Muscle layer of duodenum (tissue), 2 donors: ENCODE data around the gene ORAI1.
"Not testable (repeated sequence)": the region's sequence is repeated elsewhere in the genome, so short reads cannot be mapped to it uniquely, and the experiment has no call there.

Source experiments
- H3K27ac ChIP-seq: one replicate; pipeline ENCODE4 v1.7.0; 2013; ENCODE audit warnings: mild to moderate bottlenecking, low read length
- H3K27me3 ChIP-seq: one replicate; pipeline ENCODE4 v1.7.0; 2013; ENCODE audit warnings: low read depth, mild to moderate bottlenecking, control low read depth, low read length
- H3K36me3 ChIP-seq, 2 donors: one replicate each; pipeline ENCODE4 v1.7.0; 2013; ENCODE audit warnings: low read length in 2 of 2, control low read depth in 1 of 2, mild to moderate bottlenecking in 1 of 2; ENCODE audit not compliant: insufficient read depth in 2 of 2, control insufficient read depth in 1 of 2
- H3K4me1 ChIP-seq, 2 donors: one replicate each; pipeline ENCODE4 v1.7.0; 2013; ENCODE audit warnings: low read length in 2 of 2, mild to moderate bottlenecking in 2 of 2, control low read depth in 1 of 2, moderate library complexity in 1 of 2; ENCODE audit not compliant: insufficient read depth in 2 of 2, control insufficient read depth in 1 of 2
- H3K4me3 ChIP-seq, 2 donors: one replicate each; pipeline ENCODE4 v1.7.0; 2013; ENCODE audit warnings: low read length in 2 of 2, low read depth in 1 of 2, mild to moderate bottlenecking in 1 of 2
- H3K9me3 ChIP-seq, 2 donors: one replicate each; pipeline ENCODE4 v1.7.0; 2013; ENCODE audit warnings: low read length in 2 of 2, control low read depth in 1 of 2, mild to moderate bottlenecking in 1 of 2; ENCODE audit not compliant: control insufficient read depth in 1 of 2
- donor health status: healthy.

ORAI1 gene

GRCh38 chr12:121652767-121653497, 26.6 kb downstream of the ORAI1 start:
- Histone ChIP-seq H3K36me3 (no peaks in the 10 kb centered on the region), H3K4me1 (no peaks in the 10 kb centered on the region), H3K27ac (no peak overlapping the region), H3K4me3 (no peak overlapping the region), H3K27me3 (no peaks in the 10 kb centered on the region), H3K9me3 (no peaks in the 10 kb centered on the region)

DNA sequence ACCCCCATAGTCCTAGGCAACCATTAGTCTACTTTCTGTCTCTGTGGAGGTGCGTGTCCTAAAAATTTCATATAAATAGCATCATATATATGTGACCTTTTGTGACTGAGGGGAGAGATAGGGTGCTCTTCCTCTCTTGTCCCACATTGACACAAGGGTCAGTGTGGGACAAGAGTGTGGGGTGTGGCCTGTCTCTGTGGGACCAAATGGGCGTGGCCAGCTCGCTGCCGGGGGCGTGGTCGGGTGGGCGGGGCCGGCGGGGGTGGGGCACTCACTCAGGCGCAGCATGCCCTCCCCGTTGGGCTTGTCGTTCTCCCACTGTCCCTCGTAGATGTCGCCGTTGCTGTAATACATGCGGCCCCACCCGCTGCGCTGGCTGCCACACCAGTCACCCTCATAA, 27.7 kb downstream of the ORAI1 start:
- Histone ChIP-seq H3K4me3 (no peak overlapping the region), H3K36me3 (no peaks in the 10 kb centered on the region), H3K27me3 (no peaks in the 10 kb centered on the region), H3K27ac (no peak overlapping the region), H3K9me3 (no peaks in the 10 kb centered on the region), H3K4me1 (no peaks in the 10 kb centered on the region)

DNA sequence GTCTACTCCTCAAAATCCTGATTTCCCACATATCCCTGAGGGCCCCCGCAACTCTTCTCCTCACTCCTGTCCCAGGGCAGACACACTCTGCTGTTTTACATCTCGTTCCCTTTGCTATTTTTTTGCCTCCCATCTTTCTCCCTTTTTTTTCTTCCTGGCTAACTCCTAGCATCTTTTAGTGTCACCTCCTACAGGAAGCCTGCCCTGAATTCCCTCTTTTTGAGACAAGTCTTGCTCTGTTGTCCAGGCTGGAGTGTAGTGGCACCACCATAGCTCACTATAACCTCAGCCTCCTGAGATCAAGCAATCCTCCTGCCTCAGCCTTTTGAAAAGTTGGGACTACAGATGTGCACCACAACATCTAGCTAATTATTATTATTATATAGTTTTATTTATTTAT, 29.8 kb downstream of the ORAI1 start:
- Histone ChIP-seq H3K4me1 (no peaks in the 10 kb centered on the region), H3K27ac (no peak overlapping the region), H3K4me3 (no peak overlapping the region)

DNA sequence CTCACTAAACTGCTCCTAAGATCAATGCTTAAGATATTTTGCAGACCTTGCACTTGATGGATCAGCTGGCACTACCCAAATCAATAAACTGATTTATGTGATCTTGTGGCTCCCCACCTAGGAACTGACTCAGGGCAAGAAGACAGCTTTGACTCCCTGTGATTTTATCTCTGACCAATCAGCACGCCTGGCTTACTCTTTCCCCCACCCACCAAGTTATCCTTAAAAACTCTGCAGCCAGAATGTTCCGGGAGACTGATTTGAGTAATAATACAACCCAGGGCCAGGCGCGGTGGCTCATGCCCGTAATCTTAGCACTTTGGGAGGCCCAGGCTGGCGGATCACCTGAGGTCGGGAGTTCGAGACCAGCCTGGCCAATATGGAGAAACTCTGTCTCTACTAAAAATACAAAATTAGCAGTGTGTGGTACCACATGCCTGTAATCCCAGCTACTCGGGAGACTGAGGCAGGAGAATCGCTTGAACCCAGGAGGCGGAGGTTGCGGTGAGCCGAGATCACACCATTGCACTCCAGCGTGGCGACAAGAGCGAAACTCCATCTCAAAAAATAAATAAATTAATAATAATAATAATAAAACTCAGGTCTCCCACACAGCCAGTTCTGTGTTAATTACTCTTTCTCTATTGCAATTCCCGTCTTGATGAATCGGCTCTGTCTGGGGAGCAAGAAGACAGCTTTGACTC, 31.1 kb downstream of the ORAI1 start:
- Histone ChIP-seq H3K36me3 (no peaks in the 10 kb centered on the region), H3K27ac (no peak overlapping the region), H3K4me1 (no peaks in the 10 kb centered on the region), H3K9me3 (no peaks in the 10 kb centered on the region), H3K4me3 (no peak overlapping the region), H3K27me3 (no peaks in the 10 kb centered on the region)

More for the DNA sequence above, 29.8 kb downstream of the ORAI1 start:
- no peaks in the 10 kb centered on the region for H3K27me3 ChIP-seq
- no peaks in the 10 kb centered on the region for H3K36me3 ChIP-seq
- H3K9me3 ChIP-seq: no peaks in the 10 kb centered on the region

- not testable (repeated sequence) for H3K4me3 ChIP-seq, H3K27ac ChIP-seq, H3K9me3 ChIP-seq, H3K27me3 ChIP-seq, H3K4me1 ChIP-seq, H3K36me3 ChIP-seq
These were observed 35.2 kb downstream of the ORAI1 start for GRCh38 chr12:121661353-121662105.

- no peaks in the 10 kb centered on the region for H3K27me3 ChIP-seq
- no peaks in the 10 kb centered on the region for H3K9me3 ChIP-seq
- no peaks in the 10 kb centered on the region for H3K4me1 ChIP-seq
- no peak overlapping the region for H3K4me3 ChIP-seq
- no peak overlapping the region for H3K27ac ChIP-seq
- no peaks in the 10 kb centered on the region for H3K36me3 ChIP-seq
These were observed 37.2 kb downstream of the ORAI1 start for GRCh38 chr12:121663610-121663929.

DNA sequence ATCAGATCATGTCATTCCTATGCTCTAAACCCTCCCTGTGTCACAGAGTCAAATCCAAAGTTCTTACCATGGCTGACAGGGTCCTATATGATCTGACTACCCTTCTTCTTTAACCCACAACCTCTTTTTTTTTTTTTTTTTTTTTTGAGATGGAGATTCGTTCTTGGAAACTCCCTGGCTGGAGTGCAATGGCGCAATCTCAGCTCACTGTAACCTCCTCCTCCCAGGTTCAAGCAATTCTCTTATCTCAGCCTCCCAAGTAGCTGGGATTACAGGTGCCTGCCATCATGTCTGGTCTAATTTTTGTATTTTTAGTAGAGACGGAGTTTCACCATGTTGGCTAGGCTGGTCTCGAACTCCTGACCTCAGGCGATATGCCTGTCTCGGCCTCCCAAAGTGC, 40.5 kb downstream of the ORAI1 start:
- H3K9me3 ChIP-seq, H3K27ac ChIP-seq, H3K27me3 ChIP-seq, H3K4me3 ChIP-seq, H3K36me3 ChIP-seq, H3K4me1 ChIP-seq: not testable (repeated sequence)

GRCh38 chr12:121668750-121669520, 42.6 kb downstream of the ORAI1 start:
- Histone ChIP-seq H3K4me1 (peaks cover 0 to 5% of the 10 kb centered on the region in 2 donors), H3K27ac (no peak overlapping the region), H3K27me3 (no peaks in the 10 kb centered on the region), H3K4me3 (no peak overlapping the region), H3K36me3 (no peaks in the 10 kb centered on the region), H3K9me3 (no peaks in the 10 kb centered on the region)

- no peaks in the 10 kb centered on the region for H3K9me3 ChIP-seq
- no peak within 1 kb of the TSS for H3K27ac ChIP-seq
- no peaks in the 10 kb centered on the region for H3K36me3 ChIP-seq
- no peaks in the 10 kb centered on the region for H3K27me3 ChIP-seq
- H3K4me1 ChIP-seq: peaks cover 0 to 5% of the 10 kb centered on the region in 2 donors
- no peak within 1 kb of the TSS for H3K4me3 ChIP-seq
These were observed 43.2 kb downstream of the ORAI1 start, which contains the start of gene MORN3 for GRCh38 chr12:121669521-121669900. Gene MORN3 (minus strand): TSS chr12:121669654. CDS start chr12:121669483, 171 bp downstream.

DNA sequence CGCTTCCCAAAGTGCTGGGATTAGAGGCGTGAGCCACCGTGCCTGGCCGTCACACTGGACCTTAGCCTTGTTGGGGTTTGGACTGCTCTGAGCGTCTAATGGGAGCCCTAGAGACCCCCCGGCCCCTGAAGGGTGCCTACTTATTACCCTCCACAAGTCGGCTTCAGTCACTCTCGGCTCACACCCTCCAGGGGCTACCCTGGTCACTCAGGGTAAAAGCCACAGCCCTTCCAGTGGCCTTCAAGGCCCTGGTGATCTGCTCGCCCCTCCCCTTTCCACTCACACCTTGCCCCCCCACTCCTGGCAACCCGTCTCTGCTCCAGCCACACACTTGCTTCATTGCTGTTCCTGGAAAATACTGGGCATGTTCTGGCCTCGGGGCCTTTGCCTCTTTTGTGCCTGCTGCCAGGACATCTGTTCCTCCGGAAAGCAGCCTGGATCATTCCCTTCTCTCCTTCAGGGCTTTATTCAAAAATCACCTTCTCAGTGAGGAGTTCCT, 46.7 kb downstream of the ORAI1 start:
- H3K4me3 ChIP-seq: peak overlapping the region in 1 of 2 donors; percentile 67
- H3K9me3 ChIP-seq: no peaks in the 10 kb centered on the region
- no peaks in the 10 kb centered on the region for H3K27me3 ChIP-seq
- H3K36me3 ChIP-seq: no peaks in the 10 kb centered on the region
- peaks cover 0 to 5% of the 10 kb centered on the region in 2 donors for H3K4me1 ChIP-seq
- H3K27ac ChIP-seq: no peak overlapping the region

DNA sequence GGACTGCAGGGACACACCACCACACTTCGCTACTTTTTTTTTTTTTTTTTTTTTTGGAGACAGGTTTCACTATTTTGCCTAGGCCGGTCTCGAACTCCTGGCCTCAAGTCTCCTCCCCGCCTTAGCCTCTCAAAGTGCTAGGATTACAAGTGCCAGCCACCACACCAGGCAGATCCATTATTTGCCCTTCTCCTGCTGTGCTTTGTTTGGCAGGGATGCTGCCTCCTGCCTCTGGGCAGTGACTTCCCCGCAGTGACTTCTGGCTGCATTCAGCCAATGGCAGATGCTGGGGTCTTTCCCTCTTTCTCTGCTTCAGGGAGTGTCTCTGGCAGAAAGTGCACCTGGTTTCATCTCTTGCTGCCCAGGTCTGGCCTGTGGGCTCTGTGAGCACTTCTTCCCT, 49.9 kb downstream of the ORAI1 start:
- no peaks in the 10 kb centered on the region for H3K36me3 ChIP-seq
- H3K4me3 ChIP-seq: no peak overlapping the region
- H3K27ac ChIP-seq: no peak overlapping the region
- H3K27me3 ChIP-seq: no peaks in the 10 kb centered on the region
- H3K9me3 ChIP-seq: no peaks in the 10 kb centered on the region
- H3K4me1 ChIP-seq: peaks cover 0 to 5% of the 10 kb centered on the region in 2 donors
